Measurements from ENCODE around the gene ABCA2.

The ABCA2 gene

DNA sequence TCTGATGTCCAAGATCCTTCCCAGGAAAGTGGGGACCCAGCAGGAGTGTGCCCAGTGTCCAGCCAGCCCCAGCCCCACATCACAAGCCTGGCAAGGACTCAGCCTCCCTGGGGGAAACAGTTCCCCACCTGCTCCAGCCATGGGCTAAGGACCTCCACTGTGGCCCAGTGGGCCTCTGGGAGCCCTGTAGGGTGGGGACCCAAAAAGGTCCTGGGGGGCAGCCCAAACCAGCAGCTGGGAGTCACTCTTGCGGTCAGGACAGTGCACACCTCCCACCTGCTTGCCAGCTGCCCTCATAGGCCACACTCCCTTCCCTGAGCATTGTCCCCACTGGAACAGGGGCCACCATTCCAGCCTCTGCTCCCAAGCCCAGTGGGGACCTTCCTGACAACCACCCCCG, 1.7 kb downstream of the ABCA2 start:
- Histone ChIP-seq H3K4me3 (ENCODE audit: insufficient read depth, low read length, poor library complexity, severe bottlenecking) (no peak overlapping the region), H2AFZ (ENCODE audit: low read depth, low read length, severe bottlenecking) (no peak overlapping the region), H3K4me2 (ENCODE audit: low read depth, low read length, poor library complexity, severe bottlenecking) (no peak overlapping the region), H3K9ac (ENCODE audit: low read length) (no peak overlapping the region), H3K79me2 (ENCODE audit: insufficient read depth, low read length) (no peaks in the 10 kb centered on the region), H3K9me3 (ENCODE audit: insufficient read depth, low read length) (no peaks in the 10 kb centered on the region), H4K20me1 (ENCODE audit: low read depth, low read length) (no peaks in the 10 kb centered on the region), H3K36me3 (ENCODE audit: low read length) (no peaks in the 10 kb centered on the region), H3F3A (ENCODE audit: insufficient read depth) (no peaks in the 10 kb centered on the region), H3K27ac (ENCODE audit: low read depth, low read length) (no peak overlapping the region), H3K9me2 (replicated peaks; ENCODE audit: insufficient read depth, low read length) (no peaks in the 10 kb centered on the region), H3K27me3 (ENCODE audit: low read length) (no peaks in the 10 kb centered on the region)
- no peak for TF ChIP-seq EZH2phosphoT487 (conservative IDR thresholded peaks at IDR 0.05; ENCODE audit: low read length)
- TF ChIP-seq, protein P1, sequence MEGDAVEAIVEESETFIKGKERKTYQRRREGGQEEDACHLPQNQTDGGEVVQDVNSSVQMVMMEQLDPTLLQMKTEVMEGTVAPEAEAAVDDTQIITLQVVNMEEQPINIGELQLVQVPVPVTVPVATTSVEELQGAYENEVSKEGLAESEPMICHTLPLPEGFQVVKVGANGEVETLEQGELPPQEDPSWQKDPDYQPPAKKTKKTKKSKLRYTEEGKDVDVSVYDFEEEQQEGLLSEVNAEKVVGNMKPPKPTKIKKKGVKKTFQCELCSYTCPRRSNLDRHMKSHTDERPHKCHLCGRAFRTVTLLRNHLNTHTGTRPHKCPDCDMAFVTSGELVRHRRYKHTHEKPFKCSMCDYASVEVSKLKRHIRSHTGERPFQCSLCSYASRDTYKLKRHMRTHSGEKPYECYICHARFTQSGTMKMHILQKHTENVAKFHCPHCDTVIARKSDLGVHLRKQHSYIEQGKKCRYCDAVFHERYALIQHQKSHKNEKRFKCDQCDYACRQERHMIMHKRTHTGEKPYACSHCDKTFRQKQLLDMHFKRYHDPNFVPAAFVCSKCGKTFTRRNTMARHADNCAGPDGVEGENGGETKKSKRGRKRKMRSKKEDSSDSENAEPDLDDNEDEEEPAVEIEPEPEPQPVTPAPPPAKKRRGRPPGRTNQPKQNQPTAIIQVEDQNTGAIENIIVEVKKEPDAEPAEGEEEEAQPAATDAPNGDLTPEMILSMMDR (IDR thresholded peaks at IDR 0.05; ENCODE audit: insufficient read depth, low read length, poor library complexity, severe bottlenecking), result no peak

DNA sequence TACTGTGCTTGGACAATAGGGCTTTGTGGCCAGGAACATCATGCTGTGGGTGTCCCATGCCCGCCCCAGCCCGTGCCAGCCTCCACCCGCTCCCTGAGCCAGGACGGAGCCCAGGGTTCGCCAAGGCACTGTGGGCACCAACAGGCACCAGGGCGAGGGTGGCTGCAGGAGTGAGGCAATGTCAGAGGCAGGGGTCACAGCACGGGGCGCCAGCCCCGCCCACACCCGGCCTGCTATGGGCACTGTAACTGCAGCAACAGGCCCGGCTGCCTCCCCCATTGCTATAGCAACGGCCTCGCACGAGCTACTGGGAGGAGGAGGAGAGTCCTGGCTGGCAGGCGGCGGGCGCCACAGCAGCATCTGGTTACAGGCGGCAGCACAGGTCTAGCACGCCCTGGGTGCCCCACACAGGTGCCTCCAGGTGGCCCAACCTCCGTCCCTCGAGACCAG, 2.5 kb downstream of the ABCA2 start:
- Histone ChIP-seq H3K4me3 (ENCODE audit: insufficient read depth, low read length, poor library complexity, severe bottlenecking) (no peak overlapping the region), H3K9ac (ENCODE audit: low read length) (no peak overlapping the region), H2AFZ (ENCODE audit: low read depth, low read length, severe bottlenecking) (no peak overlapping the region), H3K9me2 (replicated peaks; ENCODE audit: insufficient read depth, low read length) (no peaks in the 10 kb centered on the region), H3K27me3 (ENCODE audit: low read length) (no peaks in the 10 kb centered on the region), H3K79me2 (ENCODE audit: insufficient read depth, low read length) (no peaks in the 10 kb centered on the region), H3K9me3 (ENCODE audit: insufficient read depth, low read length) (no peaks in the 10 kb centered on the region), H3K27ac (ENCODE audit: low read depth, low read length) (no peak overlapping the region), H4K20me1 (ENCODE audit: low read depth, low read length) (no peaks in the 10 kb centered on the region), H3F3A (ENCODE audit: insufficient read depth) (no peaks in the 10 kb centered on the region), H3K4me2 (ENCODE audit: low read depth, low read length, poor library complexity, severe bottlenecking) (no peak overlapping the region), H3K36me3 (ENCODE audit: low read length) (no peaks in the 10 kb centered on the region)
- TF ChIP-seq, protein P1 (IDR thresholded peaks at IDR 0.05; ENCODE audit: insufficient read depth, low read length, poor library complexity, severe bottlenecking), result no peak
- TF ChIP-seq EZH2phosphoT487 (conservative IDR thresholded peaks at IDR 0.05; ENCODE audit: low read length), result no peak

DNA sequence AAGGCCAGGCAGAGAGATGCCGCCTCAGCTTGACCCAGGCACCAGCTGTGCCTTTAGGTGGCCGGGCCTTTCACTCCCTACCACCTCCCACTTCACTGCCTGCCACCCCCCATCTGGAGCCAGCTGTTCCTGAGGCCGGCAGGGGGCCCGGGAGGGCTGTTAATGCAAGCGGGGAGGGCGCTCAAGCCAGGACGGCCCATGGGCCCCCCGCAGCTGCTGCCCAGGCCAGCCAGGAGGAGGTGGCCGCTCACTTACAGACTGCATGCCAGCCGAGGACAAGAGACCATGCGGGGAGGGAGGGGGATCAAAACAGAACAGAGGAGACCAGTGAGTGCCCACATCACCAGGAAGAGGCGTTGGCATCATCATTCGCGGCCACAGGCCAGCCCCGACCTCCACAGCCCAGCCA, 4.5 kb downstream of the ABCA2 start:
- Histone ChIP-seq H3K9ac (ENCODE audit: low read length) (no peak overlapping the region), H3K27ac (ENCODE audit: low read depth, low read length) (no peak overlapping the region), H3K9me2 (replicated peaks; ENCODE audit: insufficient read depth, low read length) (no peaks in the 10 kb centered on the region), H2AFZ (ENCODE audit: low read depth, low read length, severe bottlenecking) (no peak overlapping the region), H3K4me2 (ENCODE audit: low read depth, low read length, poor library complexity, severe bottlenecking) (no peak overlapping the region), H3F3A (ENCODE audit: insufficient read depth) (no peaks in the 10 kb centered on the region), H4K20me1 (ENCODE audit: low read depth, low read length) (no peaks in the 10 kb centered on the region), H3K36me3 (ENCODE audit: low read length) (no peaks in the 10 kb centered on the region), H3K4me3 (ENCODE audit: insufficient read depth, low read length, poor library complexity, severe bottlenecking) (no peak overlapping the region), H3K27me3 (ENCODE audit: low read length) (no peaks in the 10 kb centered on the region), H3K79me2 (ENCODE audit: insufficient read depth, low read length) (no peaks in the 10 kb centered on the region), H3K9me3 (ENCODE audit: insufficient read depth, low read length) (no peaks in the 10 kb centered on the region)
- TF ChIP-seq, protein P1 (IDR thresholded peaks at IDR 0.05; ENCODE audit: insufficient read depth, low read length, poor library complexity, severe bottlenecking), result no peak
- TF ChIP-seq EZH2phosphoT487 (conservative IDR thresholded peaks at IDR 0.05; ENCODE audit: low read length), result no peak
